WTC11 (cell line): ENCODE measurements around the gene LPCAT4. TPM values are rescaled to one million over a fixed set of nuclear protein-coding genes. Genes with fewer than 3 reads are reported as not detected.

ENCODE experiments used
- ATAC-seq: fragments of 200-7000 bp; cut with Tn5 transposase; 2 replicates; pipeline ENCODE4 v1.10.0; 2021; ENCODE audit warnings: mild to moderate bottlenecking, moderate library complexity
- CTCF ChIA-PET: fragments of 300-600 bp; sonication (Branson Sonifier 250); formaldehyde crosslinking; loops from one replicate; lab custom pipeline; 2021; ENCODE audit warnings: antibody characterized with exemption; lab: Charles Lee
- POLR2A ChIA-PET: fragments of 350-600 bp; sonication (Branson Sonifier 250); formaldehyde crosslinking; loops from one replicate; lab custom pipeline; 2021; ENCODE audit warnings: antibody characterized with exemption; lab: Charles Lee
- DNase-seq: peaks from one replicate; pipeline ENCODE4 v3.0.0; 2021; ENCODE audit warnings: low spot score
- H3K27ac Mint-ChIP-seq: 2 replicates; pipeline ENCODE4 v1.8.0; 2021; ENCODE audit warnings: mixed read lengths
- H3K27me3 Mint-ChIP-seq: 2 replicates; pipeline ENCODE4 v1.8.0; 2021; ENCODE audit warnings: low read depth, mild to moderate bottlenecking, moderate library complexity, mixed read lengths
- H3K36me3 Mint-ChIP-seq: 2 replicates; pipeline ENCODE4 v1.8.0; 2021; ENCODE audit warnings: mixed read lengths
- H3K4me1 Mint-ChIP-seq: 2 replicates; pipeline ENCODE4 v1.8.0; 2022; ENCODE audit warnings: mixed read lengths
- H3K4me3 Mint-ChIP-seq: 2 replicates; pipeline ENCODE4 v1.8.0; 2021; ENCODE audit warnings: mild to moderate bottlenecking, moderate library complexity, mixed read lengths
- H3K9me3 Mint-ChIP-seq: 2 replicates; pipeline ENCODE4 v1.8.0; 2021; ENCODE audit warnings: mixed read lengths
- AR ChIP-seq: fragments of 250-450 bp; sonication (Bioruptor Pico); IDR thresholded peaks from 2 replicates; pipeline ENCODE4 v1.9.0; 2021; ENCODE audit warnings: mild to moderate bottlenecking
- ARID4B ChIP-seq: sonication (generic); formaldehyde crosslinking; IDR thresholded peaks from 2 replicates; pipeline ENCODE4 v1.8.0; 2023; ENCODE audit warnings: missing genetic modification reagents, mild to moderate bottlenecking, borderline replicate concordance
- CBFB ChIP-seq: sonication (generic); formaldehyde crosslinking; IDR thresholded peaks from 2 replicates; pipeline ENCODE4 v1.8.1; 2022; ENCODE audit warnings: mild to moderate bottlenecking, low read depth, missing genetic modification reagents
- CTCF ChIP-seq: fragments of 200-600 bp; IDR thresholded peaks from 2 replicates; pipeline ENCODE4 v1.8.0; 2022; ENCODE audit warnings: antibody characterized with exemption
- E2F1 ChIP-seq: sonication (generic); formaldehyde crosslinking; IDR thresholded peaks from 2 replicates; pipeline ENCODE4 v1.8.0; 2022; ENCODE audit warnings: mild to moderate bottlenecking, missing genetic modification reagents
- E2F5 ChIP-seq: sonication (generic); formaldehyde crosslinking; IDR thresholded peaks from 2 replicates; pipeline ENCODE4 v1.8.1; 2022; ENCODE audit warnings: mild to moderate bottlenecking, moderate library complexity, missing genetic modification reagents
- ESRRA ChIP-seq: sonication (generic); formaldehyde crosslinking; IDR thresholded peaks from 2 replicates; pipeline ENCODE4 v1.8.1; 2022; ENCODE audit warnings: mild to moderate bottlenecking, missing genetic modification reagents, borderline replicate concordance
- ETV6 ChIP-seq: sonication (generic); formaldehyde crosslinking; IDR thresholded peaks from 2 replicates; pipeline ENCODE4 v1.8.1; 2022; ENCODE audit warnings: mild to moderate bottlenecking, missing genetic modification reagents
- GRHL2 ChIP-seq: fragments of 250-450 bp; sonication (Bioruptor Pico); IDR thresholded peaks from 2 replicates; pipeline ENCODE4 v1.8.0; 2022; ENCODE audit warnings: mild to moderate bottlenecking, moderate library complexity; ENCODE audit not compliant: insufficient replicate concordance, severe bottlenecking
- HMGXB4 ChIP-seq: sonication (generic); formaldehyde crosslinking; IDR thresholded peaks from 2 replicates; pipeline ENCODE4 v1.8.1; 2023; ENCODE audit warnings: mild to moderate bottlenecking, moderate library complexity, missing genetic modification reagents
- JAZF1 ChIP-seq: fragments of 250-450 bp; sonication (Bioruptor Pico); IDR thresholded peaks from 2 replicates; pipeline ENCODE4 v1.9.0; 2021; ENCODE audit warnings: moderate library complexity, mild to moderate bottlenecking, inconsistent platforms
- KAT7 ChIP-seq: sonication (generic); formaldehyde crosslinking; IDR thresholded peaks from 2 replicates; pipeline ENCODE4 v1.8.1; 2023; ENCODE audit warnings: missing genetic modification reagents, mild to moderate bottlenecking, borderline replicate concordance
- NFATC4 ChIP-seq: fragments of 250-450 bp; sonication (Bioruptor Pico); IDR thresholded peaks from 2 replicates; pipeline ENCODE4 v1.9.0; 2021; ENCODE audit warnings: mild to moderate bottlenecking
- NFE2L1 ChIP-seq: sonication (generic); formaldehyde crosslinking; IDR thresholded peaks from 2 replicates; pipeline ENCODE4 v1.8.1; 2023; ENCODE audit warnings: missing genetic modification reagents
- OVOL2 ChIP-seq: fragments of 250-450 bp; sonication (Bioruptor Pico); IDR thresholded peaks from 2 replicates; pipeline ENCODE4 v1.9.0; 2021; ENCODE audit warnings: mild to moderate bottlenecking, borderline replicate concordance
- SMAD3 ChIP-seq: sonication (generic); formaldehyde crosslinking; IDR thresholded peaks from 2 replicates; pipeline ENCODE4 v1.8.0; 2022; ENCODE audit warnings: missing genetic modification reagents, mild to moderate bottlenecking, borderline replicate concordance
- SMAD4 ChIP-seq: sonication (generic); formaldehyde crosslinking; IDR thresholded peaks from 2 replicates; pipeline ENCODE4 v1.8.0; 2022; ENCODE audit warnings: mild to moderate bottlenecking, missing genetic modification reagents
- TEAD4 ChIP-seq: sonication (generic); formaldehyde crosslinking; IDR thresholded peaks from 2 replicates; pipeline ENCODE4 v1.8.0; 2022; ENCODE audit warnings: mild to moderate bottlenecking, missing genetic modification reagents
- TP53 ChIP-seq: sonication (generic); formaldehyde crosslinking; IDR thresholded peaks from 2 replicates; pipeline ENCODE4 v1.8.1; 2023; ENCODE audit warnings: mild to moderate bottlenecking, missing genetic modification reagents
- USF2 ChIP-seq: sonication (generic); formaldehyde crosslinking; IDR thresholded peaks from 2 replicates; pipeline ENCODE4 v1.8.1; 2023; ENCODE audit warnings: mild to moderate bottlenecking, missing genetic modification reagents, moderate library complexity
- ZMAT4 ChIP-seq: fragments of 250-450 bp; sonication (Bioruptor Pico); IDR thresholded peaks from 2 replicates; pipeline ENCODE4 v1.9.0; 2021; ENCODE audit warnings: mild to moderate bottlenecking
- total RNA-seq: library from RNA; stranded (reverse); gene quantifications from 3 replicates; pipeline ENCODE4 v1.2.3, GENCODE V29; 2021

The LPCAT4 gene
- total RNA-seq, 1 experiment from 2014 or later: 97.2 TPM

GRCh38 chr15:34355241-34355640 is 11.8 kb downstream of the LPCAT4 start (continued):
- TF ChIP-seq KAT7 (no peak), TEAD4 (CRISPR knock-in tag) (no peak)

- Mint-ChIP-seq H3K9me3 (no peaks in the 10 kb centered on the region), H3K4me3 (no peak overlapping the region), H3K4me1 (peaks cover 8% of the 10 kb centered on the region), H3K36me3 (peaks cover 29% of the 10 kb centered on the region), H3K27ac (no peak overlapping the region), H3K27me3 (no peaks in the 10 kb centered on the region)
- ChIA-PET CTCF (interaction anchor here (1.7 to 1.8 kb wide), 2 partner anchors 11 to 13 kb away, joined by 5 to 6 read pairs; partner anchors contain the start of genes LPCAT4 and NUTM1), POLR2A (no interaction called here)
- DNase-seq (no peak), ATAC-seq (no peak)
- TF ChIP-seq NFATC4 (CRISPR knock-in tag): no peak
- no peak for TF ChIP-seq JAZF1 (CRISPR knock-in tag)
- TF ChIP-seq OVOL2 (CRISPR knock-in tag): no peak
- no peak for TF ChIP-seq SMAD4
- no peak for TF ChIP-seq ZMAT4
- TF ChIP-seq SMAD3: no peak
- TF ChIP-seq ETV6 (CRISPR knock-in tag): no peak
- TF ChIP-seq USF2 (CRISPR knock-in tag): no peak
- no peak for TF ChIP-seq NFE2L1
- TF ChIP-seq CTCF: no peak
- TF ChIP-seq GRHL2: no peak
- TF ChIP-seq ARID4B: no peak
- no peak for TF ChIP-seq ESRRA (CRISPR knock-in tag)
- TF ChIP-seq E2F1 (CRISPR knock-in tag): no peak
- no peak for TF ChIP-seq CBFB (CRISPR knock-in tag)
- TF ChIP-seq AR: no peak
- TF ChIP-seq TEAD4 (CRISPR knock-in tag): no peak
- TF ChIP-seq E2F5: no peak
- no peak for TF ChIP-seq TP53 (CRISPR knock-in tag)
- no peak for TF ChIP-seq HMGXB4 (CRISPR knock-in tag)
These were observed 12.7 kb downstream of the LPCAT4 start for GRCh38 chr15:34354286-34354685.
